Measurements from ENCODE around the gene LURAP1L. TPM values are rescaled to one million over a fixed set of nuclear protein-coding genes. Genes with fewer than 3 reads are reported as not detected.

Gene LURAP1L
- total RNA-seq, 2 donors from 2014 or later = 0.24 to 1.3 TPM

DNA sequence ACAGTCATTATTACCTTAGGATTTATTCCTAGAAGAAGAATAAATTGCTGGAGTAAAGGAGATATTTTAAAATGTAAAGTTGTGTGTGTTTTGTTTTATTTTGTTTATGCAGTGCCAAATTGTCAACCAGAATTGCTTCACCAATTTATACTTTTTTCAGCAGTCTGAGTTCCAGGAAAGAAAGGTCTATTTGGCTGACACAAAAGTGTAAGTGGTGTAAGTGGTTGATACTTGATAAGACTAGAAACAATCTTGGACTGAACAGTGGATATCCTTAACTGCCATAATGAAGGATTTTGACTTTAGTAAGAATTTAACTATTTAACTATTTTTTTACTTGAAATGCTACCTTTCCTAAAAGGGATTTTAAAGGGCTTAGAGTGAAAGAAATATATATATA is 43.9 kb upstream of the LURAP1L start:
- peaks cover 4% of the 10 kb centered on the region for H3K9me3 Mint-ChIP-seq
- no peaks in the 10 kb centered on the region for H3K27me3 ChIP-seq (ENCODE audit: control insufficient read depth, insufficient read depth, low read length, poor library complexity, severe bottlenecking)
- H3K4me1 Mint-ChIP-seq = no peaks in the 10 kb centered on the region
- H3K36me3 Mint-ChIP-seq (ENCODE audit: low read depth) = no peaks in the 10 kb centered on the region
- no peak overlapping the region for H3K27ac Mint-ChIP-seq
- no peaks in the 10 kb centered on the region for H3K9me3 ChIP-seq (ENCODE audit: control insufficient read depth, low read length)
- DNase-seq = no peak
- no peaks in the 10 kb centered on the region for H3K27me3 Mint-ChIP-seq (ENCODE audit: insufficient read depth)
- H3K9ac ChIP-seq (ENCODE audit: extremely low read depth, low read length, poor library complexity, severe bottlenecking) = no peak overlapping the region
- H3K4me3 ChIP-seq (ENCODE audit: low read length) = no peak overlapping the region
- no peak overlapping the region for H3K27ac ChIP-seq (ENCODE audit: low read depth, low read length)
- H3K36me3 ChIP-seq (ENCODE audit: control insufficient read depth, insufficient read depth, low read length) = no peaks in the 10 kb centered on the region
- TF ChIP-seq, protein P1, sequence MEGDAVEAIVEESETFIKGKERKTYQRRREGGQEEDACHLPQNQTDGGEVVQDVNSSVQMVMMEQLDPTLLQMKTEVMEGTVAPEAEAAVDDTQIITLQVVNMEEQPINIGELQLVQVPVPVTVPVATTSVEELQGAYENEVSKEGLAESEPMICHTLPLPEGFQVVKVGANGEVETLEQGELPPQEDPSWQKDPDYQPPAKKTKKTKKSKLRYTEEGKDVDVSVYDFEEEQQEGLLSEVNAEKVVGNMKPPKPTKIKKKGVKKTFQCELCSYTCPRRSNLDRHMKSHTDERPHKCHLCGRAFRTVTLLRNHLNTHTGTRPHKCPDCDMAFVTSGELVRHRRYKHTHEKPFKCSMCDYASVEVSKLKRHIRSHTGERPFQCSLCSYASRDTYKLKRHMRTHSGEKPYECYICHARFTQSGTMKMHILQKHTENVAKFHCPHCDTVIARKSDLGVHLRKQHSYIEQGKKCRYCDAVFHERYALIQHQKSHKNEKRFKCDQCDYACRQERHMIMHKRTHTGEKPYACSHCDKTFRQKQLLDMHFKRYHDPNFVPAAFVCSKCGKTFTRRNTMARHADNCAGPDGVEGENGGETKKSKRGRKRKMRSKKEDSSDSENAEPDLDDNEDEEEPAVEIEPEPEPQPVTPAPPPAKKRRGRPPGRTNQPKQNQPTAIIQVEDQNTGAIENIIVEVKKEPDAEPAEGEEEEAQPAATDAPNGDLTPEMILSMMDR (conservative IDR thresholded peaks at IDR 0.05) = no peak
- H3K4me1 ChIP-seq (ENCODE audit: control insufficient read depth, insufficient read depth, low read length) = no peaks in the 10 kb centered on the region
- H3K4me3 Mint-ChIP-seq = no peak overlapping the region

DNA sequence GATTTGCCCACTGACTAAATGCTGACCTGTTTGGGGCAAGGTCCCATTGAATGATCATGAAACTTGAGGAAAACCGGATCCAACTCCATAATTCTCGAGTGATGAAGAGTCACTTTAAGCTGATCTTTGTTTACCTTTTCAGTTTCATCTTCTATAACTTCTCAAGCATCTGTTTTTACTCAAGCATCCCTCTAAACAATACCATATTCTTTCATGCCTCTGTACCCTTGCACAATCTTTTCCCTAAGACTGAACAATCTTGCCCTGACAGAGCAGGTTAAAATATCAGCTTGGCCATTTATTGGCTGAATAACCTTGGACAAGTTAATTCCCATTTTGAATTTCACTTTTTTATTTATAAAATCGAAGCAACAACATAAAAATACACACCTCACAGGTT is 41.8 kb upstream of the LURAP1L start:
- Histone ChIP-seq H3K4me1 (ENCODE audit: control insufficient read depth, insufficient read depth, low read length) (no peaks in the 10 kb centered on the region), H3K27ac (ENCODE audit: low read depth, low read length) (no peak overlapping the region), H3K4me3 (ENCODE audit: low read length) (no peak overlapping the region), H3K9ac (ENCODE audit: extremely low read depth, low read length, poor library complexity, severe bottlenecking) (no peak overlapping the region), H3K9me3 (ENCODE audit: control insufficient read depth, low read length) (no peaks in the 10 kb centered on the region), H3K27me3 (ENCODE audit: control insufficient read depth, insufficient read depth, low read length, poor library complexity, severe bottlenecking) (no peaks in the 10 kb centered on the region), H3K36me3 (ENCODE audit: control insufficient read depth, insufficient read depth, low read length) (no peaks in the 10 kb centered on the region)
- Mint-ChIP-seq H3K36me3 (ENCODE audit: low read depth) (no peaks in the 10 kb centered on the region), H3K27me3 (ENCODE audit: insufficient read depth) (no peaks in the 10 kb centered on the region), H3K4me1 (no peaks in the 10 kb centered on the region), H3K9me3 (peaks cover 4% of the 10 kb centered on the region), H3K27ac (no peak overlapping the region), H3K4me3 (no peak overlapping the region)
- DNase-seq = no peak
- TF ChIP-seq, protein P1 (conservative IDR thresholded peaks at IDR 0.05) = no peak
- WGBS, 2 experiments (ENCODE audit: insufficient coverage in 1 of 2, insufficient read length in 1 of 2) = 83 to 95% methylated on average over 2 to 3 of the region's 3 CpGs

DNA sequence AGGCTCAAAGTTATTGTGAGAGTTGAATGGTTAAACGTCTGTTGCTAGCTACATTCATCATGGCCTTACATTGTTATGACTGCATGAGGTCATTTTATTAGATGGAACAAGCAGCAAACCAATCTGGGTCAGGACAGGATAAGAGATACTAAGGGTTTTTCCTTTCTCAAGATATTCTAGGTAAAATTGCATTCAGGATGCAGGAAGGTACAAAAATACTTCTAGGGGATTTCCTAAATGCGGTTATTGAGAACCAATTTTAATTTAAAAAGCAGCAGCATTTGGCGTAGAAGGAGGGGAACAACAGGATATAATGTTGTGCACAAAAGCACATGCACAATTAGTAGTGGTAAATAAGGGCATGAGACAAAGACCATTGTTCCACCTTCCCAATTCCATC is 39.2 kb upstream of the LURAP1L start:
- TF ChIP-seq, protein P1 (conservative IDR thresholded peaks at IDR 0.05) = no peak
- no peak overlapping the region for H3K4me3 Mint-ChIP-seq
- H3K36me3 ChIP-seq (ENCODE audit: control insufficient read depth, insufficient read depth, low read length) = no peaks in the 10 kb centered on the region
- no peaks in the 10 kb centered on the region for H3K36me3 Mint-ChIP-seq (ENCODE audit: low read depth)
- no peaks in the 10 kb centered on the region for H3K4me1 ChIP-seq (ENCODE audit: control insufficient read depth, insufficient read depth, low read length)
- no peaks in the 10 kb centered on the region for H3K27me3 ChIP-seq (ENCODE audit: control insufficient read depth, insufficient read depth, low read length, poor library complexity, severe bottlenecking)
- H3K27ac ChIP-seq (ENCODE audit: low read depth, low read length) = no peak overlapping the region
- no peak overlapping the region for H3K27ac Mint-ChIP-seq
- H3K4me1 Mint-ChIP-seq = no peaks in the 10 kb centered on the region
- no peaks in the 10 kb centered on the region for H3K27me3 Mint-ChIP-seq (ENCODE audit: insufficient read depth)
- H3K9ac ChIP-seq (ENCODE audit: extremely low read depth, low read length, poor library complexity, severe bottlenecking) = no peak overlapping the region
- H3K9me3 Mint-ChIP-seq = peaks cover 4% of the 10 kb centered on the region
- H3K9me3 ChIP-seq (ENCODE audit: control insufficient read depth, low read length) = no peaks in the 10 kb centered on the region
- H3K4me3 ChIP-seq (ENCODE audit: low read length) = no peak overlapping the region
- 97 to 100% methylated on average over 2 to 3 of the region's 3 CpGs for WGBS, 2 experiments (ENCODE audit: insufficient coverage in 1 of 2, insufficient read length in 1 of 2)
- DNase-seq = no peak

All from endodermal cell (in vitro differentiated cells).